Fibroblast of lung (primary cell): ENCODE measurements around the gene UCK2. TPM values are rescaled to one million over a fixed set of nuclear protein-coding genes. Genes with fewer than 3 reads are reported as not detected.

Experiments used
- DNase-seq, 2 donors: peaks; one replicate each; pipeline versions ENCODE4 v3.0.0 to v3.0.0-alpha.2; 2010; ENCODE audit warnings: low read depth in 2 of 2
- H2AFZ ChIP-seq: 2 replicates; pipeline ENCODE4 v1.5.1; 2012; ENCODE audit warnings: low read length, control low read depth, inconsistent platforms
- H3K27ac ChIP-seq: 2 replicates; pipeline ENCODE4 v1.5.1; 2011; ENCODE audit warnings: low read length, control low read depth; ENCODE audit not compliant: insufficient read depth
- H3K27me3 ChIP-seq: 2 replicates; pipeline ENCODE4 v1.5.1; 2011; ENCODE audit warnings: mild to moderate bottlenecking, low read length; ENCODE audit not compliant: control insufficient read depth, insufficient read depth
- H3K36me3 ChIP-seq: 2 replicates; pipeline ENCODE4 v1.5.1; 2011; ENCODE audit warnings: low read length; ENCODE audit not compliant: control insufficient read depth, insufficient read depth
- H3K4me1 ChIP-seq: 2 replicates; pipeline ENCODE4 v1.5.1; 2011; ENCODE audit warnings: low read length; ENCODE audit not compliant: control insufficient read depth, insufficient read depth; ENCODE audit errors: extremely low read depth
- H3K4me2 ChIP-seq: 2 replicates; pipeline ENCODE4 v1.5.1; 2011; ENCODE audit warnings: low read length, control low read depth; ENCODE audit not compliant: insufficient read depth; ENCODE audit errors: extremely low read depth
- H3K4me3 ChIP-seq, 4 experiments: fragments of 200-600 bp in 1 of 4; sonication (generic) in 1 of 4; replicated peaks in 1 of 4; 2 replicates each; pipeline ENCODE4 v1.5.1; 2011 to 2016; ENCODE audit warnings: low read length in 4 of 4, low read depth in 3 of 4, mild to moderate bottlenecking in 3 of 4, control low read depth in 2 of 4, inconsistent platforms in 1 of 4, mixed read lengths in 1 of 4; ENCODE audit not compliant: insufficient read depth in 1 of 4; ENCODE audit errors: control extremely low read depth in 1 of 4
- H3K79me2 ChIP-seq: 2 replicates; pipeline ENCODE4 v1.5.1; 2012; ENCODE audit warnings: mild to moderate bottlenecking, low read length, inconsistent platforms; ENCODE audit not compliant: control insufficient read depth, insufficient read depth
- H3K9ac ChIP-seq: 2 replicates; pipeline ENCODE4 v1.5.1; 2011; ENCODE audit warnings: mild to moderate bottlenecking, low read length, control low read depth; ENCODE audit not compliant: insufficient read depth
- H3K9me3 ChIP-seq: 2 replicates; pipeline ENCODE4 v1.5.1; 2012; ENCODE audit warnings: low read depth, low read length; ENCODE audit not compliant: control insufficient read depth, insufficient read depth
- H4K20me1 ChIP-seq: 2 replicates; pipeline ENCODE4 v1.5.1; 2011; ENCODE audit warnings: low read length; ENCODE audit not compliant: control insufficient read depth, insufficient read depth; ENCODE audit errors: extremely low read depth
- EZH2 ChIP-seq: IDR thresholded peaks from 2 replicates; pipeline ENCODE4 v1.5.1; 2012; ENCODE audit warnings: low read length, control low read depth, mild to moderate bottlenecking; ENCODE audit errors: missing control alignments
- polyA plus RNA-seq, 2 donors: library from polyadenylated mRNA; depleted of rRNA in 1 of 2; stranded (reverse) in 1 of 2; unstranded in 1 of 2; fragments of >200 nt; gene quantifications; 2 replicates each; pipeline ENCODE4 v1.2.1, GENCODE V29; 2011 to 2012; ENCODE audit warnings: missing spikeins in 1 of 2
- total RNA-seq: library from RNA; depleted of rRNA; stranded (reverse); fragments of >200 nt; gene quantifications from 2 replicates; pipeline ENCODE4 v1.2.1, GENCODE V29; 2014
- TF ChIP-seq, protein P1 (sequence below), 2 donors: IDR thresholded peaks in 1 of 2; conservative IDR thresholded peaks in 1 of 2; 1 replicate in 1 of 2; 2 replicates in 1 of 2; pipeline ENCODE4 v1.5.1; 2011 to 2012; ENCODE audit warnings: low read length in 2 of 2, control low read depth in 1 of 2, inconsistent platforms in 1 of 2, low read depth in 1 of 2, mild to moderate bottlenecking in 1 of 2

The UCK2 gene
- total and polyA plus RNA-seq, 2 donors (not counting 1 experiment from before 2014, with no cell fraction given), result 95.1 to 99.0 TPM

DNA sequence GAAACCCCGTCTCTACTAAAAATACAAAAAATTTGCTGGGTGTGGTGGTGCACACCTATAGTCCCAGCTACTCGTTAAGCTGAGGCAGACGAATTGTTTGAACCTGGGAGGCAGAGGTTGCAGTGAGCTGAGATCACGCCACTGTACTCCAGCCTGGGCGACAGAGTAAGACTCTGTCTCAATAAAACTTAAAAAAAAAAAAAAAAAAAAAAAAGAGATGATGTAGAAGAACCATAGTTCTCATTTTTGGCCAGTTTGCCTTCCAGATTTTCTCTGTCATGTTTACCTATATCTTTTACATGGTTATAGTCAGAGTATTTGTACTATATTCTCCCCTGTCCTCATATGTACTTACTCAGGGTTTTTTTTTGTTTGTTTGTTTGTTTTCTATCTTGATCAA, 53.6 kb downstream of the UCK2 start:
- H3K79me2 ChIP-seq, result peaks cover 86% of the 10 kb centered on the region
- no peaks in the 10 kb centered on the region for H3K36me3 ChIP-seq
- no peaks in the 10 kb centered on the region for H3K27me3 ChIP-seq
- H3K4me2 ChIP-seq, result no peak overlapping the region
- no peak for DNase-seq
- TF ChIP-seq, protein P1, sequence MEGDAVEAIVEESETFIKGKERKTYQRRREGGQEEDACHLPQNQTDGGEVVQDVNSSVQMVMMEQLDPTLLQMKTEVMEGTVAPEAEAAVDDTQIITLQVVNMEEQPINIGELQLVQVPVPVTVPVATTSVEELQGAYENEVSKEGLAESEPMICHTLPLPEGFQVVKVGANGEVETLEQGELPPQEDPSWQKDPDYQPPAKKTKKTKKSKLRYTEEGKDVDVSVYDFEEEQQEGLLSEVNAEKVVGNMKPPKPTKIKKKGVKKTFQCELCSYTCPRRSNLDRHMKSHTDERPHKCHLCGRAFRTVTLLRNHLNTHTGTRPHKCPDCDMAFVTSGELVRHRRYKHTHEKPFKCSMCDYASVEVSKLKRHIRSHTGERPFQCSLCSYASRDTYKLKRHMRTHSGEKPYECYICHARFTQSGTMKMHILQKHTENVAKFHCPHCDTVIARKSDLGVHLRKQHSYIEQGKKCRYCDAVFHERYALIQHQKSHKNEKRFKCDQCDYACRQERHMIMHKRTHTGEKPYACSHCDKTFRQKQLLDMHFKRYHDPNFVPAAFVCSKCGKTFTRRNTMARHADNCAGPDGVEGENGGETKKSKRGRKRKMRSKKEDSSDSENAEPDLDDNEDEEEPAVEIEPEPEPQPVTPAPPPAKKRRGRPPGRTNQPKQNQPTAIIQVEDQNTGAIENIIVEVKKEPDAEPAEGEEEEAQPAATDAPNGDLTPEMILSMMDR (conservative IDR thresholded peaks at IDR 0.05 in 1 of 2, IDR thresholded peaks at IDR 0.05 in 1 of 2; ENCODE audit: low read depth in 1 of 2, low read length in 2 of 2), result no peak
- no peak for TF ChIP-seq EZH2
- no peak overlapping the region for H3K9ac ChIP-seq
- no peak overlapping the region for H3K4me3 ChIP-seq
- no peaks in the 10 kb centered on the region for H4K20me1 ChIP-seq
- no peak overlapping the region for H3K27ac ChIP-seq
- H2AFZ ChIP-seq, result no peak overlapping the region
- peaks cover 2% of the 10 kb centered on the region for H3K4me1 ChIP-seq
- no peaks in the 10 kb centered on the region for H3K9me3 ChIP-seq

DNA sequence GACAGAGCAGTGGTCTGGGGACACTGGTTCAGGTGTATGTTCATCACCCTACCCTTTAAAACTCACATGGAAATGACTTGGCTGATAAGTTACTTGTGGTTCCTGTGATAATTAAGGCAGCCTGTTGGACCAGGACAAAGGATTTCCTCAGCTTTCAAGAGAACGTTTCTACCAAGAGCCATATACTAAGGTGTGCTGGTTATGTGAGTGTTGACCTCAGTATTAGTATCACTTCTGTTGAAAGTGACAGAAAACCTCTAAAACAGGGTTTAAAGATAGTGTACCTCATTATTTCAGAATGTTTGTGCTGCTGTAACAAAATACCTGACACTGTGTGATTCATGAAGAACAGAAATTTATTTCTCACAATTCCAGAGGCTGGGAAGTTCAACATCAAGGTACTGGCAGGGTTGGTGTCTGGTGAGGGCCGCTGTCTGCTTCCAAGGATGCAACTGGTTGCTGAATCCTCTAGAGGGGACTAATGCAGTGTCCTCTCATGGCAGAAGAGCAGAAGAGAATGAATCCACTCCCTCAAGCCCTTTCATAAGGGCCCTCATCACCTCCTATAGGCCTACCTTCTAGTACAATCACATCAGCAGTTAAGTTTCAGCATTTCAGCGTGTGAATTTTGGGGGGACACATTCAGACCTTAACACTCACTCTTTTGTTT, 54.9 kb downstream of the UCK2 start:
- H3K79me2 ChIP-seq, result peaks cover 90% of the 10 kb centered on the region
- TF ChIP-seq, protein P1 (conservative IDR thresholded peaks at IDR 0.05 in 1 of 2, IDR thresholded peaks at IDR 0.05 in 1 of 2; ENCODE audit: low read depth in 1 of 2, low read length in 2 of 2), result no peak
- no peak for TF ChIP-seq EZH2
- H3K4me2 ChIP-seq, result no peak overlapping the region
- no peaks in the 10 kb centered on the region for H3K27me3 ChIP-seq
- no peaks in the 10 kb centered on the region for H3K9me3 ChIP-seq
- DNase-seq, result no peak
- no peak overlapping the region for H3K4me3 ChIP-seq
- H3K9ac ChIP-seq, result no peak overlapping the region
- H2AFZ ChIP-seq, result no peak overlapping the region
- no peak overlapping the region for H3K27ac ChIP-seq
- no peaks in the 10 kb centered on the region for H4K20me1 ChIP-seq
- no peaks in the 10 kb centered on the region for H3K36me3 ChIP-seq
- peaks cover 2% of the 10 kb centered on the region for H3K4me1 ChIP-seq

DNA sequence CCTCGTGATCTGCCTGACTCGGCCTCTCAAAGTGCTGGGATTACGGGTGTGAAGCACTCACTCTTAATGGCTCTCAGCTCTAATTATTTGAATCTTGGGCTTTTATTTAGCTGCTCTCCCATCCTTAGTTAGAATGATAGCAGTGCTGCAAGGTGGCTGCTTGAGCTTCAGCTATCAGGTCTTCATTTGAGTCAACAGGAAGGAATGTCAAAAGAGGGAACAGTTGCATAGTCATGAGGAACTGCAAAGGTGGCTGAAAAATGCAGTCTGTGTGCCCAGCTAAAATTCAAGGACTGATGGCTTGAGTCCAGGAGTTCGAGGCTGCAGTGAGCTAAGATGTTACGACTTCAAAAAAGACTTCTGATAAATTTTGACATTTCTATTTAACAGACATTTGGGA, 55.6 kb downstream of the UCK2 start:
- DNase-seq, result peak in 1 of 2 donors; percentile 62
- H3K79me2 ChIP-seq, result peaks cover 89% of the 10 kb centered on the region
- H3K27ac ChIP-seq, result no peak overlapping the region
- H3K36me3 ChIP-seq, result no peaks in the 10 kb centered on the region
- H3K9ac ChIP-seq, result no peak overlapping the region
- no peak overlapping the region for H3K4me2 ChIP-seq
- H2AFZ ChIP-seq, result no peak overlapping the region
- no peaks in the 10 kb centered on the region for H3K27me3 ChIP-seq
- no peak overlapping the region for H3K4me3 ChIP-seq
- no peak for TF ChIP-seq EZH2
- TF ChIP-seq, protein P1 (conservative IDR thresholded peaks at IDR 0.05 in 1 of 2, IDR thresholded peaks at IDR 0.05 in 1 of 2; ENCODE audit: low read depth in 1 of 2, low read length in 2 of 2), result no peak
- peaks cover 2% of the 10 kb centered on the region for H3K4me1 ChIP-seq
- H4K20me1 ChIP-seq, result no peaks in the 10 kb centered on the region
- H3K9me3 ChIP-seq, result no peaks in the 10 kb centered on the region
